Ectodermal cell (in vitro differentiated cells): ENCODE results near the gene COX15.

Experiments
- H3K27ac ChIP-seq: 2 replicates; pipeline ENCODE4 v1.7.0; 2013; ENCODE audit warnings: mild to moderate bottlenecking, low read depth, low read length; ENCODE audit not compliant: insufficient read depth, poor library complexity, severe bottlenecking
- H3K27me3 ChIP-seq: 2 replicates; pipeline ENCODE4 v1.7.0; 2013; ENCODE audit warnings: mild to moderate bottlenecking, low read length; ENCODE audit not compliant: insufficient read depth, control insufficient read depth, poor library complexity, severe bottlenecking
- H3K36me3 ChIP-seq: one replicate; pipeline ENCODE4 v1.7.0; 2013; ENCODE audit warnings: low read length; ENCODE audit not compliant: control insufficient read depth, insufficient read depth
- H3K4me1 ChIP-seq: one replicate; pipeline ENCODE4 v1.7.0; 2013; ENCODE audit warnings: low read length; ENCODE audit not compliant: control insufficient read depth, insufficient read depth
- H3K4me3 ChIP-seq: 2 replicates; pipeline ENCODE4 v1.7.0; 2013; ENCODE audit warnings: low read depth, low read length, control low read depth; ENCODE audit not compliant: insufficient read depth
- H3K9me3 ChIP-seq: 2 replicates; pipeline ENCODE4 v1.7.0; 2013; ENCODE audit warnings: mild to moderate bottlenecking, low read length, moderate library complexity; ENCODE audit not compliant: control insufficient read depth
- WGBS, 2 experiments: methylation state at CpG; one replicate each; pipeline ENCODE4 v1.1.7; 2013; ENCODE audit warnings: missing lambda C conversion rate in 2 of 2; 5-methylcytosine and 5-hydroxymethylcytosine counted together

Gene COX15

DNA sequence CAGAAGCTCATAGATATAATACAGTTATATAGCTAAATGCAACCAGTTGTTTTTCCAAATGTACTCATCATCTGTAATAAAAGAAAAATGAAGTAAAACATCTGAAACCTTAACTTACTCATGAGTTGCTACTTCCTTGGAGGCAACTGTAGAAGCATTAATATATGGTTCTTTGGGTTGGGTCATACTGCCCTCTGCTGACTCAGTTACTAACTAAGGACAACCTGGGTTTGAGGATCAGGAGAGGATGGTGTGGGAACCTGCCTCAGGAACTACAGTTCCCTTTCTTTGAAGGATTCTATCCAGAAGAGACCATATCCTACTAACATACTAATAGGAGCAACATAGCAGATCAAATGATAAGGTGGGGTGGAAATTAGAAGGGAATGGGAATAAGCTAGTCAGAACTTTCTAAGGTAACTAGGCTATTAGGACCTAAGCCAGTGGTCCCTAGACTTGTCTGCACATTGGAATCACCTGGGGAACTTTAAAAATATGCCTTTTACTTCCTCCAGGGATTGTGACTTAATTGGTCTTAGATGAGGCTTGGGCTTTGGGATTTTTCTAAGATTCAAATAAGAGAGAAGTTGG is 20.7 kb downstream of the COX15 start:
- no peak overlapping the region for H3K4me3 ChIP-seq
- peaks cover under 1% of the 10 kb centered on the region for H3K36me3 ChIP-seq
- no peaks in the 10 kb centered on the region for H3K27me3 ChIP-seq
- H3K4me1 ChIP-seq, result no peaks in the 10 kb centered on the region
- no peak overlapping the region for H3K27ac ChIP-seq
- H3K9me3 ChIP-seq, result no peaks in the 10 kb centered on the region

DNA sequence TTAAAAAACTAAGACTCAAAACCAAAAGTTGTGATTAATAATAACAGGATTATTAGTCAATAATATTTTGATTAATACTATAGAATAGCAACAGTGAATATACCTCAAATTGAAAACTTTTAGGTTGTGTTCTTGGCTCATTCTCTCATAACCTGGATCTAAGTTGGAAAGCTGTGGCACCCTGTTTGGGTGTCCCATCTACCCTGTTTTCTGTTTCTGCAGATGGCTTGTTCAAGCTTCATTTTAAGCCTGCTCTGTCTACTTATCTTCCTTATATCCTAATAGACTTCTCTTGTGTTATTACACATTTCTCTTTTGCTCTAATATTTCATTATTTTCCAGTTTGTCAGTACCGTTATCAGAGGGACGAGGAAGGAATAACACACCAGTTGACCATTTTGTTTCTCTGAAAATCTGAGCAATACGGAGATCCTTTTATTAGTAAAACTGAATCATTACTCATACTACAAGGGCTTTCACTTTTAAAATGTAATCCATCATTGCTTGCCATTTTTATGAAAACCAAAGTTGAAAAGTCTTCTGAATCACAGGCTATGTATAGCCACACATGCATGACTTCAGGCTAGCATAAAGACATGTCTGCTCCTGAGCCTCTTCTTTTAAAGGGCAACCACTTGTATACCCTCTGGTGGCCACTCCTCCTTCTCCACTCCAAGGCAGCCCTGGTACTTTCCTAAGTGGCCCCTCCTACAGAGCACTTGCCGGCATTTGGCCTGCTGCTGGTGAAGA is 22.3 kb downstream of the COX15 start:
- Histone ChIP-seq H3K4me3 (no peak overlapping the region), H3K27ac (no peak overlapping the region), H3K27me3 (no peaks in the 10 kb centered on the region), H3K4me1 (no peaks in the 10 kb centered on the region), H3K9me3 (no peaks in the 10 kb centered on the region), H3K36me3 (no peaks in the 10 kb centered on the region)
- WGBS, 2 experiments, result 61 to 63% methylated on average over 4 of the region's 4 CpGs

DNA sequence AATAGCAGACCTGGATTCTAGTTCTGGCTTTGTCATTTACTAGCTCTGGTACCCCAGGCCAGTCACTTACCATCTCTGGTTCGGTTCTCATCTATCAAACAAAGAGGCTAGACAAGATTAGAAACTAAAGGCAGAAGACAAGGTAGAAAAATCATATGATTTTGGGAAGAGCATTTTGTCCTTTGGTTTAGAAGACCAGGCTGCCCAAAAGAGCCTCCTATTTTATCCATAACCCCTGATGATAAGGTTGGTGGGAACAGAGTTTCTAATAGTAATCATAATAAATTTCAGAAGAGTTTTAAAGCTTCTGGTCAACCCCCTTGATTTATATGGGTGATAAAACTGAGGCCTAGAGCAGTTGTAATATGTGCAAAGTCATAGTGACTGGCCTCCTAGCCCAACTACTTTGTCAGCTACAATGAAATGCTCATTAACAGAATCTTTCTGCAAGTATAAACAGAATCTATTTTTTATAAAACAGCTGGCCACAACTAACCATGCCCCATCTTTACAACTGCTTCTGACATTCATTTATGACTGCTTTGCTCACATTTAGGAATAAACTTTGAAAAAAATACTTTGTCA is 23.4 kb downstream of the COX15 start:
- Histone ChIP-seq H3K27ac (no peak overlapping the region), H3K4me3 (no peak overlapping the region), H3K9me3 (no peaks in the 10 kb centered on the region), H3K4me1 (no peaks in the 10 kb centered on the region), H3K27me3 (no peaks in the 10 kb centered on the region), H3K36me3 (no peaks in the 10 kb centered on the region)
- WGBS, 2 experiments, result 81 to 100% methylated on average over 1 of the region's 1 CpG

DNA sequence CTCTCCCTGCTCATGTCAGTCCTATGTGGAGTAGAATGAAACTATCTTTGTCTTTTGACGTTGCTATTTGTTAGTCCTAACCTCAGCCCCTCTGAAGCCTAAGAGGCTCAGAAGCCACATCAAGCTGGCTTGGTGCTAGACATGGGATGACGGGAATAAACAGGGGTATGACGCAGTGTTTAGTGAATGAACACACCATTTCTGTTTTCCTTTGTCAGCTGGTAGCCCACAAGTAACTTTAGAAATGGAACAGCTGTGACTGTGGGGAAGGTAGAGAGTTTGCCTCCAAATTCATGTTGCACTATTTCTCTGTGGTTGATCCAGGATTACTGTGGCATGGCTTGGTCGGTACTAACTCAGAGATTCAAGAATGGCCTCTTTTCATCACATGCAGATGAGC is 31.3 kb downstream of the COX15 start:
- WGBS, 2 experiments, result 92 to 97% methylated on average over 4 of the region's 4 CpGs
- Histone ChIP-seq H3K4me3 (no peak overlapping the region), H3K4me1 (no peaks in the 10 kb centered on the region), H3K27ac (no peak overlapping the region), H3K36me3 (peaks cover 10% of the 10 kb centered on the region), H3K9me3 (no peaks in the 10 kb centered on the region), H3K27me3 (no peaks in the 10 kb centered on the region)

DNA sequence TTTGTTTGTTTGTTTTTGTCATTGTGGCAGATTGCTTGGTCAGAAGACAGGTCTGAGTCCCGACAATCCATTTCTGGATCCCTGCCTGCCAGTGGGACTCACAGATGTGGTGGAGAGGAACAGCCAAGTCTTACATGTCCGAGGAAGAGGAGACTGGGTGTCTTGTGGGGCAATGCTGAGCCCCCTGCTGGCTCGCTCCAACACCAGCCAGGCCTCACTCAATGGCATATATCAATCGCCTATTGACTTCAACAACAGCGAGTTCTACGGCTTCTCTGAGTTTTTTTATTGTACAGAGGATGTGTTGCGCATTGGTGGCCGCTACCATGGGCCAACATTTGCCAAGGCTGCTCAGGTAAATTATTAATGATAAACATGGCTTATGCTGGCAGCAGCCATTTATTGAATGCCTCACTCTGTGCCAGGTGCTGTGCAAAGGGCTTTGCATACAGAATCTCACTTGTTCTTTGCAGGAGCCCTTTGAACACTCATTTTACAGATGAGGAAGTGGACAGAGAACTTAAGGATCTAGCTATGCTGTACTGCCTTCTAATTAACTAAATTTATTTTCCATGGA is 33.3 kb downstream of the COX15 start:
- Histone ChIP-seq H3K9me3 (no peaks in the 10 kb centered on the region), H3K27ac (no peak overlapping the region), H3K36me3 (peaks cover 10% of the 10 kb centered on the region), H3K27me3 (no peaks in the 10 kb centered on the region), H3K4me1 (no peaks in the 10 kb centered on the region), H3K4me3 (no peak overlapping the region)
- 93 to 94% methylated on average over 8 of the region's 8 CpGs for WGBS, 2 experiments

DNA sequence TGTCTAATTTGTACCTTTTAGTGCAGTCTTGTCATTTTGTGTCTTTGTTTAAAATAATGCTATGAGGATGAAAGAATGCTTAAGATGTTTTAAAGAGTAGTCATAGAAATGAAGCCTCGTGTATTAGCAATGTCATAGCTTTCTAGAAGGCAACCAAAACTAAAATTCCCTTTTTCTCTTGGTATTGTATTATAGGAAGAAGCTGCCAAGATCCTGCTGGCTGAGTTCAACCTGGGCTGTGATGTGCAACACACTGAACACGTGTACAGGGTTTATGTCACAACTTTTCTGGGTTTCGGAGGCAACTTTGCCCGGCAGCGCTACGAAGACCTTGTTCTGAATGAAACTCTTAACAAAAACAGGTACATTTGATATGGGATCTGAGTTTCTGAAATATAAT is 36.2 kb downstream of the COX15 start:
- H3K36me3 ChIP-seq, result peaks cover 13% of the 10 kb centered on the region

DNA sequence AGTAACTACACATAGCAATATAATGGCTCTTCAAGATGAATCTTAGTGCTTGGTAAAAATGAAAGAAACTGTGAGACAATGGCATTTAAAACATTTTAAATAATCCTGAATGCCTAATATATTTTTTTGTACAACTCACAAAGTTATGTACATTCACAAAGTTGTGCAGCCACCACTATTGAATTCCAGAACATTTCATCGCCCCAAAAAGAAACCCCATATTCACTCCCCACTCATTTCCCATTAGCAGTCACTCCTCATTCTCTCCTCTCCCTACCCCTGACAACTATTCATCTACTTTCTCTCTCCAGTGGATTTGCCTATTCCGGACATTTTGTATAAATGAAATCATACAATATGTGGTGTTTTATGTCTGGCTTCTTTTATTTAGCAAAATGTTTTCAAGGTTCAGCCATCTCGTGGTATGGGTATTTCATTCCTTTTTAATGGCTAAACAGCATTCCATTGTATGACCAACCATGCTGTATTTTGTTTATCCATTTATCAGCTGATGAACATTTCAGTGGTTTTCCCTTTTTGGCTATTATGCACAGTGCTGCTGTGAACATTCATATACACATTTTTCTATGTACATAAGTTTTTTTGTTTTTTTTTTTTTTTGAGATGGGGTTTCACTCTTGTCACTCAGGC is 37.9 kb downstream of the COX15 start:
- Histone ChIP-seq H3K9me3 (no peaks in the 10 kb centered on the region), H3K36me3 (peaks cover 13% of the 10 kb centered on the region), H3K4me1 (no peaks in the 10 kb centered on the region), H3K4me3 (no peak overlapping the region), H3K27me3 (no peaks in the 10 kb centered on the region), H3K27ac (no peak overlapping the region)
- WGBS, 2 experiments, result 89 to 97% methylated on average over 2 to 3 of the region's 3 CpGs

More for the DNA sequence above, 36.2 kb downstream of the COX15 start:
- Histone ChIP-seq H3K9me3 (no peaks in the 10 kb centered on the region), H3K4me3 (no peak overlapping the region), H3K27me3 (no peaks in the 10 kb centered on the region), H3K4me1 (no peaks in the 10 kb centered on the region), H3K27ac (no peak overlapping the region)
- WGBS, 2 experiments, result 95 to 96% methylated on average over 6 of the region's 6 CpGs

DNA sequence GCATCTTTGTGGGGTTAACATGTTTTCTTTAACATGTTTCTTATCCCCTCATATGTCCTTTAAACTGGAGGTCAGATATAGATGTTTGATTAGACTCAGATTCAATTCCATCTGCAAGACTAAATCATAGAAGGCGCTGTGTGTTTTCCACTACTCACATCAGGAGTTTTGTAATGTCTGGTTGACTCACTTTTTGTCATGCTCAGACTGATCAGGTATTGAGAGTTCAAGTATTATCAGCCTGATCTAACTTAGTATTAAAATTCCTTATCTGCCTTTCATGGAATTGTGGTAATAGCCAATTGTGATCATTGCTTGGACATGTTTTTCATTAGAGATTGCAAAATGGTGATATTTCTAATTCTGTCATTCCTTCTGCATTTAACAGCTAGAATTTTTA is 42.5 kb downstream of the COX15 start:
- 88 to 93% methylated on average over 1 of the region's 1 CpG for WGBS, 2 experiments
- H3K27me3 ChIP-seq, result no peaks in the 10 kb centered on the region
- H3K36me3 ChIP-seq, result peaks cover 4% of the 10 kb centered on the region
- no peaks in the 10 kb centered on the region for H3K4me1 ChIP-seq
- no peak overlapping the region for H3K27ac ChIP-seq
- H3K9me3 ChIP-seq, result no peaks in the 10 kb centered on the region
- no peak overlapping the region for H3K4me3 ChIP-seq

DNA sequence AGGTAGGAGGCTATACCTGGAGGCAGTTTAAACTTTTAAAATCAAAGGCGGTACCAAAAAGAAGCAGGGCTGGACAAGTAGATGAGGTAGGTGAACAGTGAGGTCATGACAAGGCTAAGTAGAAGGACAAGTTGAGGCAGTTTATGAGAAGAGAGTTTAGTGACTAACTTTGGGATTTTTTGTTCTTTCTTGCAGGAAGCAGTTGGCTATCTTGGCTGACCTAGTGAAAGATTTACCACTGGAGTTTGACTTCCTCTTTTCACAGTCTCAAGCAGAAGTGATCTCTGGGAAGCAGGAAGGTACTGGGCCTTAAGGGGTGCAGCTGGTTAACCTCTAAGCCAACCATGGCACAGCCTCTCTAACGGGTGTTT is 46.3 kb downstream of the COX15 start:
- no peak overlapping the region for H3K27ac ChIP-seq
- H3K36me3 ChIP-seq, result no peaks in the 10 kb centered on the region
- H3K27me3 ChIP-seq, result no peaks in the 10 kb centered on the region
- 93 to 97% methylated on average over 2 of the region's 2 CpGs for WGBS, 2 experiments
- no peaks in the 10 kb centered on the region for H3K9me3 ChIP-seq
- H3K4me3 ChIP-seq, result no peak overlapping the region
- H3K4me1 ChIP-seq, result no peaks in the 10 kb centered on the region

DNA sequence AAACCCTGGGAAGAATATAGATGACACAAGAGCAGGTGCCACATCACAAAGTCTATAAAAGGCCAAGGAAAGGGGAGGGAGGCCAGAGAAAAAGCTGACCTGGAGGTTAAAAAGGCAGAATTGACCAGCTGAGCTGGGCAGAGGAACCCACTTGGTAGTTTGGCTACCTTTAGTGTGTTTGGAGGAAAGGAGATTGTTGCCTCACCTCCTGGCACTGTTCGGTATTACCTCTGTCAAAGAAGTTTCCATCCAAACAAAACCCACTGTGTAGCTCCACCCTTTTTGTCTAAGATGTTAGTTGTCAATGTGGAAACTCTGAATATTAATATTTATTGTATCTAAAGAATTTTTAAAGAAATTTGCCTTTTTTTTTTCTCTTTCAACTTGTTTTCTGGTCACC is 49.2 kb downstream of the COX15 start:
- Histone ChIP-seq H3K9me3 (no peaks in the 10 kb centered on the region), H3K4me1 (no peaks in the 10 kb centered on the region), H3K27ac (no peak overlapping the region), H3K36me3 (peaks cover 6% of the 10 kb centered on the region), H3K27me3 (no peaks in the 10 kb centered on the region), H3K4me3 (no peak overlapping the region)
- whole genome bisulfite sequencing, 2 experiments, result no CpG with 5 or more reads among the region's 1 CpG
